Lung (tissue), 12 donors: ENCODE results near the gene PDE6G. TPM values are rescaled to one million over a fixed set of nuclear protein-coding genes. Genes with fewer than 3 reads are reported as not detected.

Source experiments
- ATAC-seq: fragments of 200-7000 bp; cut with Tn5 transposase; one replicate; pipeline ENCODE4 v1.9.1; 2020; ENCODE audit warnings: moderate number of reproducible peaks; ENCODE audit not compliant: insufficient read depth, low FRiP score
- DNase-seq, 3 donors: peaks; one replicate each; pipeline ENCODE4 v3.0.0-alpha.2; 2013 to 2017
- H3K27ac ChIP-seq, 2 donors: one replicate each; pipeline ENCODE4 v1.5.1; 2013; ENCODE audit warnings: mild to moderate bottlenecking in 2 of 2, moderate library complexity in 2 of 2, control low read depth in 1 of 2, inconsistent platforms in 1 of 2, low read depth in 1 of 2, low read length in 1 of 2
- H3K27me3 ChIP-seq, 3 donors: one replicate each; pipeline ENCODE4 v1.5.1; 2013; ENCODE audit warnings: low read length in 2 of 3; ENCODE audit not compliant: control insufficient read depth in 3 of 3, insufficient read depth in 3 of 3
- H3K36me3 ChIP-seq, 4 donors: one replicate each; pipeline ENCODE4 v1.5.1; 2013; ENCODE audit warnings: low read length in 4 of 4, mild to moderate bottlenecking in 1 of 4, moderate library complexity in 1 of 4; ENCODE audit not compliant: control insufficient read depth in 4 of 4, insufficient read depth in 4 of 4
- H3K4me1 ChIP-seq, 5 donors: one replicate each; pipeline ENCODE4 v1.5.1; 2013; ENCODE audit warnings: low read length in 5 of 5, mild to moderate bottlenecking in 2 of 5, moderate library complexity in 1 of 5; ENCODE audit not compliant: control insufficient read depth in 5 of 5, insufficient read depth in 5 of 5
- H3K4me3 ChIP-seq: one replicate; pipeline ENCODE4 v1.5.1; 2013; ENCODE audit warnings: mild to moderate bottlenecking, control low read depth, moderate library complexity
- H3K9ac ChIP-seq, 2 donors: one replicate each; pipeline ENCODE4 v1.5.1; 2013; ENCODE audit warnings: low read length in 2 of 2, control low read depth in 1 of 2; ENCODE audit not compliant: insufficient read depth in 1 of 2
- H3K9me3 ChIP-seq, 4 donors: one replicate each; pipeline ENCODE4 v1.5.1; 2013; ENCODE audit warnings: low read length in 3 of 4, mild to moderate bottlenecking in 1 of 4, moderate library complexity in 1 of 4; ENCODE audit not compliant: control insufficient read depth in 4 of 4, insufficient read depth in 3 of 4
- CTCF ChIP-seq: IDR thresholded peaks from 2 replicates; pipeline ENCODE4 v1.5.1; 2012; ENCODE audit warnings: mild to moderate bottlenecking; ENCODE audit errors: control extremely low read depth, extremely low read depth
- WGBS, 2 donors: extraction: QIAGEN DNeasy Blood & Tissue Kit; methylation state at CpG; one replicate each; pipeline ENCODE4 v1.1.7; 2013; 5-methylcytosine and 5-hydroxymethylcytosine counted together
- polyA plus RNA-seq, 2 donors: library from polyadenylated mRNA; stranded (reverse); fragments of 200-250 nt; gene quantifications; one replicate each; pipeline ENCODE4 v1.2.1, GENCODE V29; 2013
- total RNA-seq, 2 donors: library from RNA; depleted of rRNA in 1 of 2; stranded (reverse); fragments of >200 nt in 1 of 2; gene quantifications; one replicate each; pipeline ENCODE4 v1.2.1, GENCODE V29; 2014 to 2021
- donor health status: control.
- donor health status: control.
- donor health status: Bipolar disorder and iron deficiency.
- donor health status: healthy.
- donor health status: DM: yes; HTN: yes; CAD: no.

Gene PDE6G
- total and polyA plus RNA-seq, 4 donors = 1.8 to 2.1 (median 1.8) TPM; not detected in 1

- Histone ChIP-seq H3K27ac (no peak overlapping the region), H3K9me3 (no peaks in the 10 kb centered on the region), H3K27me3 (no peaks in the 10 kb centered on the region), H3K4me1 (peaks cover 0 to 14% (median 8%) of the 10 kb centered on the region in 5 donors), H3K36me3 (no peaks in the 10 kb centered on the region), H3K9ac (no peak overlapping the region), H3K4me3 (no peak overlapping the region)
- 93 to 99% methylated on average over 9 of the region's 9 CpGs for WGBS, 2 donors
- TF ChIP-seq CTCF = no peak
- ATAC-seq (no peak), DNase-seq (no peak)
These were observed 16.3 kb downstream of the PDE6G start for GRCh38 chr17:81640011-81640410.

GRCh38 chr17:81638683-81639082 is 17.7 kb downstream of the PDE6G start:
- DNase-seq (no peak), ATAC-seq (no peak)
- no peak overlapping the region for H3K4me3 ChIP-seq
- H3K36me3 ChIP-seq = no peaks in the 10 kb centered on the region
- no peak overlapping the region for H3K27ac ChIP-seq
- 79 to 88% methylated on average over 4 of the region's 4 CpGs for WGBS, 2 donors
- H3K9me3 ChIP-seq = no peaks in the 10 kb centered on the region
- no peak for TF ChIP-seq CTCF
- H3K4me1 ChIP-seq = peaks cover 0 to 14% (median 8%) of the 10 kb centered on the region in 5 donors
- H3K27me3 ChIP-seq = no peaks in the 10 kb centered on the region
- H3K9ac ChIP-seq = no peak overlapping the region

GRCh38 chr17:81636505-81637288 is 19.6 kb downstream of the PDE6G start, which contains the start of the genes NPLOC4 and TSPAN10:
TSS of gene NPLOC4 (minus strand) at chr17:81637112. CDS start at chr17:81636930, 182 bp downstream.
TSS of gene TSPAN10 (plus strand) at chr17:81637196. CDS start at chr17:81642413, 5,217 bp downstream.
- H3K9ac ChIP-seq = peak within 1 kb of the TSS; percentile 73 to 88
- H3K27me3 ChIP-seq = no peaks in the 10 kb centered on the region
- H3K4me3 ChIP-seq = peak within 1 kb of the TSS; percentile 86
- no peak for TF ChIP-seq CTCF
- no peaks in the 10 kb centered on the region for H3K9me3 ChIP-seq
- WGBS, 2 donors = 0 to 1% methylated on average over 56 to 77 of the region's 77 CpGs
- H3K27ac ChIP-seq = peak within 1 kb of the TSS; percentile 89 to 96
- H3K4me1 ChIP-seq = peaks cover 0 to 14% (median 8%) of the 10 kb centered on the region in 5 donors
- no peaks in the 10 kb centered on the region for H3K36me3 ChIP-seq
- peak; percentile 91 to 93 (median 92) for DNase-seq
- peak; percentile 90 for ATAC-seq
